SW 1271 (cell line): Measurements from ENCODE around the gene TNFAIP2.
"Not testable (repeated sequence)": the region's sequence is repeated elsewhere in the genome, so short reads cannot be mapped to it uniquely, and the experiment has no call there.

Source experiments
- DNase-seq, 2 experiments: peaks; one replicate each; lab custom pipeline; 2025; lab: John Stamatoyannopoulos, UW

The TNFAIP2 gene

GRCh38 chr14:103135333-103136260 is 12.3 kb downstream of the TNFAIP2 start:
- DNase-seq = no peak

- no peak for DNase-seq
These were observed 13.4 kb downstream of the TNFAIP2 start for GRCh38 chr14:103136388-103137271.

- no peak for DNase-seq
These were observed 14.5 kb downstream of the TNFAIP2 start for GRCh38 chr14:103137689-103138300.

- DNase-seq = no peak
These were observed 15.3 kb downstream of the TNFAIP2 start for GRCh38 chr14:103138301-103139131.

GRCh38 chr14:103139132-103140025 is 16.1 kb downstream of the TNFAIP2 start:
- no peak for DNase-seq

- no peak for DNase-seq
These were observed 17.3 kb downstream of the TNFAIP2 start for GRCh38 chr14:103140316-103141109.

GRCh38 chr14:103141117-103141796 is 18.0 kb downstream of the TNFAIP2 start:
- peak in 1 of 2 experiments; percentile 19 for DNase-seq

GRCh38 chr14:103142026-103142425 is 18.8 kb downstream of the TNFAIP2 start:
- no peak for DNase-seq

GRCh38 chr14:103142721-103143302 is 19.6 kb downstream of the TNFAIP2 start:
- no peak for DNase-seq

- DNase-seq = no peak
These were observed 20.2 kb downstream of the TNFAIP2 start for GRCh38 chr14:103143506-103143905.

GRCh38 chr14:103144085-103144484 is 20.8 kb downstream of the TNFAIP2 start:
- DNase-seq = no peak

- DNase-seq = no peak
These were observed 23.0 kb downstream of the TNFAIP2 start for GRCh38 chr14:103146141-103146709.

GRCh38 chr14:103149351-103150237 is 26.3 kb downstream of the TNFAIP2 start:
- DNase-seq = no peak

- no peak for DNase-seq
These were observed 28.1 kb downstream of the TNFAIP2 start for GRCh38 chr14:103151270-103151945.

- DNase-seq = peak; percentile 33 to 71
These were observed 31.7 kb downstream of the TNFAIP2 start for GRCh38 chr14:103155010-103155409.

- DNase-seq = not testable (repeated sequence)
These were observed 32.2 kb downstream of the TNFAIP2 start for GRCh38 chr14:103155416-103155815.
